EL (cell line): ENCODE measurements around the gene H19.

Experiments
- DNase-seq: peaks from one replicate; pipeline ENCODE4 v3.0.0-alpha.2; 2016

The H19 gene

GRCh38 chr11:1997755-1998154 is at the start of gene H19:
Gene H19, minus strand, starts transcription at chr11:1997842.
- DNase-seq = no peak

GRCh38 chr11:2041963-2042362 is 44.3 kb upstream of the H19 start:
- no peak for DNase-seq

DNA sequence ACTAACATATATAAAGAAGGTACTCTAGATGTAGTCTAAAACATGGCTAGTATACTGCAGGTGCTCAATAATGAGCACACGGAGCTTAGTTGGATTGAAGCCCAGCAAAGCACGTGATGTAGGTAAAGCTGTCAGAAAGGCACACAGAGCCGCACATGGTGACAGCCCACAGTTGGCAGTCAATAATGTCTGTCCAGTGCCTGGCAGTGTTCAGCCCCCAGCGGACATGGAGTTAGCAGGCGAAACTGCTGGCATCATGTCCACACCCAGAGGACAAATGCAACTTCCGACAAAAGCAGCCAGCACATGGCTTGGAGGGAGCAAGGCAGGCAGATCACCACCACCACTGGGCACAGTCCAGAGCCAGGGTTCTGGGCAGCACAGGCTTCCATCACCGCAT is 43.5 kb upstream of the H19 start:
- no peak for DNase-seq

- DNase-seq = no peak
These were observed 41.6 kb upstream of the H19 start for GRCh38 chr11:2039198-2039759.

DNA sequence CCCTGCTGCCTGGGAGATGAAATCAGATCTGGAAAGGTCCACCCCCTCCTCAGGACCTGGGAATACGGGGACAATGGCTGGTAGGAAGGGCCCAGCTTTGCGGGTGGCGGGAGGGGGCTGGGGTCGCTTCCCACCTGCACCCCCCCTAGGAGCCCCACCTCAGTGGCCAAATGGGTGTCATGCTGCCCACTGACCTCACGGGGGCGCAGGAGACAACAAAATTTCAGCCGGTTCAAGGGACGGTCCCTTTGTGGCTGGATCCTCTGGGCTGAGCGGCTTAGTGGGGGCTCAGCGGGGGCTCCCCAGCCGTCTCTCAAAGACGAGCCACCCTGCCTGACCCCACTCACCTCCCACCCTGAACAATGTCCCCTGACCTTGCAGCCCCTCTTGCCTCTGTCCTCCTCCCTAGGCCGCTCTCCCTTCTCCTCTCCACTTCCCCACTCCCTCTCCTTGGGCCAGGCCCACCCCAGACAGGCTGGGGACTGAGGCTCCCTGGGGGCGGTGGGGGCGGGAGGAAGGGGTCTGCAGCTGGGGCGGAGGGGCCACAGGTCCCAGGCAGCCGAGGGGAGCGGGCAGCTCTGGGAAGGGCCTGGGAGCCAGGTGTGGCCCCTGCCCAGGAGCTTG is 39.3 kb upstream of the H19 start:
- DNase-seq = no peak

- DNase-seq = no peak
These were observed 37.7 kb upstream of the H19 start for GRCh38 chr11:2035382-2035781.

- DNase-seq = no peak
These were observed 33.4 kb upstream of the H19 start for GRCh38 chr11:2031058-2031457.

DNA sequence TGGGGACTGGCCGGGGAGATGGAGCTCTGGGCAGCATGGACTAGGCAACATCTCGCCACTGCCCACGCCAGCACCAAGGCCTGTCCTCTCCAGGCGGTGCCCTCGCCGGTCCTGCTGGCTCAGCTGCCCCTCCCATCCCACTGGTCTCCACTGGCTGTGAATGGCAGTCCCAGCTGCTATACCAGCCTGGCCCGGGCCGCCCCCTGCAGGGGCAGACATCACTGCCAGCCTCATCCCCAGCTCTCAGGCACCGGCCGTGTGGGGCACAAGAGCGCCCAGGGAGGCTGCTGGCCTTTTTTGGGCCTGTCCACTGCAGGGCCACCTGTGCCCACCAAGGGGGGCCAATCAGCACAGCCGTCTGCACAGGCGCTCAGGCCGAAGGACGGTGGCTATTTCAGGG is 30.1 kb upstream of the H19 start:
- DNase-seq = no peak

- DNase-seq = no peak
These were observed 17.4 kb upstream of the H19 start for GRCh38 chr11:2015025-2015424.

DNA sequence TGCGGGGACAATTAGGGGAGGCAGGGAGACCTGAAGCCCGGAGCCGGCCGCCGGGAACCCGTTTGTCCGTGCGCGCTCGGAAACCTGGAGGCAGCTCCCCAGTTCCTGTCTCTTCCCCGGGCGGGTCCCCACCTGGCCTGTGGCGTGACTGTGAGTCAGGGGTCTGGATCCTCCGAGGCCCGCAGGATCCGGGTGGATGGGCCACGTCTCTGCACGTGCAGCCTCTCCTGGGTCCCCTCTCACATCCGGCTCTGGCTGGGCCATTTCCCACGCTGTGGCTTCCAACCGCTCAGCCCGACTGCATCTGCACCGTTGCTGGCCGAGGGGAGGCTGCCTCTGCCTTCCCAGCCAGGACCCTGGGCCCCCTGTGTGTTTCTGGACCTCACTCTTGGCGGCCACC is 14.8 kb upstream of the H19 start:
- no peak for DNase-seq

DNA sequence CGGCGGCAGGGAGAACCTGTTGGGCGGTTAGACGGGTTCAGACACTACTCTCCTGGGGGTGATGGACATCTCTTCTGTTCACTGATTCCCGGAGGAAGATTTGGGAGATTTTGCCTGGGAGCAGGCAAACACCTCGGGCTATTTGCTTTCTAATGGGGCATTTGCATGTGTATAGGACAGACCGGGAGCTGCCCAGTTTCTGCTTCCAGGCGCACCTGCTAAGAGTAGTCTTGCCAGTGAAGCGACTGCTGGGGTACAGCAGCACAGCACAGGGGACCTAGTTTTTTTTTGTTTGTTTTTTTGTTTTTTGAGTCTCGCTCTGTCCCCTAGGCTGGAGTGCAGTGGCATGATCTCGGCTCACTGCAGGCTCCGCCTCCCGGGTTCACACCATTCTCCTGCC is 6.8 kb upstream of the H19 start:
- no peak for DNase-seq

DNA sequence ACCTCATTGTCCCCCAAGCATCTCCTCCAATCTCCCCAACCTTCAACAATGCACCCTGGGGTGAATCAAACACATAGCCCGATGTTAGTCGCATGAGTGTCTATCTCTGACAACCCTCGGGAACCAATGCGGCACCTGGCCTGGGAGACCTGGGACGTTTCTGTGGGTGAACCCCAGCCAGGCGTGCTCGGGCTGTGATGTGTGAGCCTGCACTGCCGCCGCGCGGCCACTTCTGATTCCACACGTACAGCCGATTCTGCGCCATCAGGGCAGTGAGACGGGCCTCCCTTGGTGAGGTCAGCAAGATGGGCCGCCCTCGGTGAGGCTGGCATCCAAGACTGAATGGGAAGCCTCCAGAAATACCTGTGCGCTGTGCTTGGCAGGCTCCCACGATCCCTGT is 5.2 kb upstream of the H19 start:
- no peak for DNase-seq

GRCh38 chr11:2002042-2002776 is 4.6 kb upstream of the H19 start:
- no peak for DNase-seq

DNA sequence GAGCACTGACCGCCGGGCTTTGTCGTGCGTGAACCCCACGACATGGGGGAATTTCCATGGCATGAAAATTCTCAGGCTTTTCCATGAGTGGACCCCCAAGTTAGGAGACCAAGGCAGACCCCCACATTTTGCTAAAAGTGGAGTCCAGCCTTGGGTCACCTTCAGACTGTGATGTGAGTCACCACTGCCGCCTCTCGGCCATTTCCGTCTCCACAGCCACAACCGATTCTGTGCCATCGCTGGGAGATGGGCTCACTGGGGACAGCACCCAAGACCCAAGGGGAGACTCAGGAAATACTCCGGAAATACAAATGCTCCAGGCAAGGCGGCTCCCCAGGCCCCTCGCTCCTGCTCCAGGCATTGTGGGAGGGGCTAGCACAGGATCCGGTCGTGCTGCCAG is 1.2 kb upstream of the H19 start:
- no peak for DNase-seq

- no peak for DNase-seq
These were observed 648 bp upstream of the H19 start for GRCh38 chr11:1998290-1998689.

DNA sequence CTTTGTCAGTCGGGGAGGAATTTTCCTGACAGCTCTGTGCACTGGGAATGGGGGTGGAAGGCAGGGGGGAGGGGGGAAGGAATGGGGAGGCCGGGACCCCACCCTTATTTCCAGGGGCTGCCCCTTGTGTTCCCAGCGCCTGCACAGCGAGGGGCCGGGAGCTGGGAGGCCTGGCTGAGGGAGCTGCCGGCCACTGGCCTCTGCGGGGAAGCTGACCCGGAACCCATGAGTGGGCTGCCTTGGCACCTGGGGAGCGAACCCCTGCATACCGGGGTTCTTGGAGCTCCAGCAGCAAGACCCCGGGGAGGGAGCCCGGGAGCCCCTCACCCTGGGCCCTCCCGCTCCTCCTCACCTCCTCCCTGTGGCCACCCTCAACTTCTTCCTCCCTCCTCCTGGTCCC is 3.5 kb downstream of the H19 start:
- no peak for DNase-seq

- no peak for DNase-seq
These were observed 5.5 kb downstream of the H19 start for GRCh38 chr11:1992111-1992510.

GRCh38 chr11:1990872-1991578 is 6.6 kb downstream of the H19 start:
- no peak for DNase-seq

GRCh38 chr11:1989953-1990352 is 7.7 kb downstream of the H19 start:
- DNase-seq = no peak

GRCh38 chr11:1988667-1989317 is 8.8 kb downstream of the H19 start:
- DNase-seq = no peak

GRCh38 chr11:1988174-1988573 is 9.5 kb downstream of the H19 start:
- DNase-seq = no peak

DNA sequence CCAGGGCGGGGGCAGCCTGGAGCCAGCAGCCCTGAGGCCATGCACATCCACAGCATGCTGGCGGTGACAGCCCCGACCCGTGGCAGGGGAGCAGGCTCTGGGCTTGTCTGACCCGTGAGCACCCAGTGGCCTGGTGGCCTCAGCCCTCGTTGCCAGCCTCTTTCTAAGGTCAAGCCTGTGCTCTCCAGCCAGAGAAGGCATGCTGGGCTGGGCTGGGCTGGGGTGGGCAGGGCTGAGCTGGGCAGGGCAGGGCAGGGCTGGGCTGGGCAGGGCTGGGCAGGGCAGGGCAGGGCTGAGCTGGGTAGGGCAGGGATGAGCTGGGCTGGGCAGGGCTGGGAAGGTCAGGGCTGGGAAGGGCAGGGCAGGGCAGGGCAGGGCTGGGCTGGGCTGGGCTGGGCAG is 10.6 kb downstream of the H19 start:
- no peak for DNase-seq

DNA sequence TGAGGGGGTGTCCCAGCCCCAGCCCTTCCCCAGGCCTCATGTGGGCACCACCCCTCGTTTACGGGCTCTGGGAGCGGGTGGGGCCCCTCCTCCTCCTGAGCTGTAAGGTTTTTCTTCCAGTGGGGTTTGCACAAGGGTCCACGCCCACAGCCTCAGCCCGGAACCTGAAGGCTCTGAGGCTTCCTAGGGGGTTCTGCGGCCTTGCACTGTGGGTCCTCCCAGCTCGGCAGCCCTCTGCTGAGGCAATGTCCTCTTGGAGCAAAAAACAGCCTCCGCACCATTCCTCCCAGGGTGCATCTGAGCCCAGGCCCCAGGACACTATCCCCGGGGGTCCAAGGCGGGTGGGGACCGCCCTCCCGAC is 14.1 kb downstream of the H19 start:
- no peak for DNase-seq
